GM19455 (cell line): Measurements from ENCODE around the gene BAIAP2.
"Not testable (repeated sequence)": the region's sequence is repeated elsewhere in the genome, so short reads cannot be mapped to it uniquely, and the experiment has no call there.

Experiments
- ATAC-seq: cut with Tn5 transposase; IDR thresholded peaks from one replicate; pipeline ENCODE4 v1.9.1; 2021; ENCODE audit not compliant: unreplicated experiment

The BAIAP2 gene

DNA sequence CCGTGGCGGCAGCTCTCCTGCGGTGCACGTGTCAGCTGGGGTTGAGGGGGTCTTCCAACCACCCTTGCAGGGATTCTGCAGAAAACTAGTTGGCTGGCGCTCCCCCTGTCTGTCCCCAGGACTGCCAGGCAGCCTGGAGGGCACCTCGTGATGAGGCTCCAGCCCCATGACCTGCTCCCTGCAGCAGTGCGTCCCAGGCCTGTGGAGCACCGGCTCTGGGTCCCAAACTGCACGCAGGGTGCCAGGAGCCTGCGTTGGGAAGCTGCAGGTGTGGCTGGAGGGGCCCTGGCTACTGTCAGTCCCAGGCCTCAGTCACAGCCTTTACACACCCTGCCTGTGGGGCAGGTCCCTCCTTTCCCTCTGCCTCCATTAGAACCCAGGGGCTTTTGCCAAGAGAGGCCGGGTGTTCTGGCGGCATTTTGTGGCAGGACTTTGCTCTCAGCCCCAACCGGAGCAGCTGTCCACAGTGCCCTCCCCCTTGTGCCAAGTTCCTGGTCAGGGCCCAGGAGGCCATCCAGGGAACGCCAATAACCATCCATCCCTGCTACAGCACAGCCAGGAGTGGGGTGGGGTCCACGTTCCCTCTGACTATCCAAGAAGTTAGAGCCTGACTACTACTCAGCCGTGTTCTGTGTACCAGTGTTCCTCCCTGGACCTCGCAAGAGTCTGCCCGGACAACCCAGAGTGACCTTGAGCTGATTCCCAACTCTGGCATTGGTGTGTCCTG is 34.2 kb upstream of the BAIAP2 start:
- ATAC-seq, result no peak

DNA sequence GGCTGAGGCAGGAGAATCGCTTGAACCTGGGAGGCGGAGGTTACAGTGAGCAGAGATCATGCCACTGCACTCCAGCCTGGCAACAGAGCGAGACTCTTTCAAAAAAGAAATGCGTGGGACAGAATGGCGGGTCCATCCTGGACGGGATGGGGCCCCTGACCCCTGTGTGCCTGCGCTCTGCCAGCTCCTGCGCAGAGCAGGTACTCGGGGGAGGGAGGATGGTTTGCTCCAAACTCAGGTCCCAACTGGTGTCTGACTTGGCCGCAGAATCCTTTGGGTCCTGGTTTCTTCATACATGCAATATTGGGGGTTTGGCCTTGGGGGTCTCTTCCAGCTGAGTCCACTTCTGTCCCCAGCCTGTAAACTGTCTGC is 33.0 kb upstream of the BAIAP2 start:
- no peak for ATAC-seq

GRCh38 chr17:81002409-81003361 is 32.3 kb upstream of the BAIAP2 start:
- no peak for ATAC-seq

DNA sequence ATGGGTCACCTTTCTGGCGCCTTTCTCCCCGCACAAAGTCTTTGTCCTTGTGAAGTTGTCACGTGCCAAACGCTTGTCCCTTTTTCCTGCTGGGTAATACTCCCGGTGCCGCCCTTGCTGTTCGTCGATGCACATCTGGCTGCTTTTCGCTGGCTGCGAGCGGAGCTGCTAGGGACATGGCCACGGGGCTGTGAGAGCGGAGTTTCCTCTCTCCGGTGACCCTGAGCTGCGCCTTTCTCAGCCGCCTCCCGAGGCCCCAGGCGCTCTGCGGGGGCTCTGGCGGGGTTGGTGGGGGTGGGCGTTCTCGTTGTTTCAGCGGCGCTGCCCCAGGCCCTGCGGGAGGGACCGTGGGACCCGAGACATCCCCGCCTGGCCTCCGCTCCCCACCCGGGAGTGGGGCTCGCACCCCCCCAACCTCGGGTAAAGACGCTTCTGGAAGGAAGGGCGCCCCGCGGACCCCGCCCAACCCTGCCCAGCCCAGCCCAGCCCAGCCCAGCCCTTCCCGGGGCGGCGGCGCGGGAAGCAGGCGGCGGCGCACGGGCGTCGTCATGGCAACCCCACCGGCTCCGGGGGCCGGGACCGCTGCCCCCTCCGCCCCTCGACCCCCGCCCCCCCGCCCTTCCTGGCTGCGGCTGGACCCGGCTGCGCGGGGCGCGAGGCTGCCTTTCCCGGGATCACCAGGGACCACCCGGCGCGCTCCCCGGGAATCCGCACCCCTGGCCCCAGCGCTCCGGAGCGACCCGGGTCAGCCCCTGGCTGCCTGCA is 31.1 kb upstream of the BAIAP2 start:
- ATAC-seq, result no peak

DNA sequence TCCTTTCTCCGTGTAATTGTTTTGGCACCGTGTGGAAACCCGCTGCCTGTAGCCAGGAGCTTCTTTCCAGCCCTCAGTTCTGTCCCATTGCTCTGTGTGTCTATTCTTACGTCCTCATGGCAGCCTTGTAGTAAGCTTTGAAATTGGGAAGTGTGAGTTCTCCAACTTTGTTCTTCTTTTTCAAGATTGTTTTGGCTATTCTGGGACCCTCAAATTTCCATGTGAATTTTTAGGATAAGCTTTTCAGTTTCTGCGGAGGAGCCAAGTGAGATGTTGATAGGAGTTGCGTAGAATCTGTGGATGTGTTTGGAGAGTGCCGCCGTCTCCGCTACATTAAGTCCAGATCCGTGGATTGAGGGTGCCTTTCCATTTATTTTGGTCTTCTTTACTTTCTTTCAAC is 28.1 kb upstream of the BAIAP2 start:
- ATAC-seq, result no peak

GRCh38 chr17:81008140-81008539 is 26.8 kb upstream of the BAIAP2 start:
- no peak for ATAC-seq

DNA sequence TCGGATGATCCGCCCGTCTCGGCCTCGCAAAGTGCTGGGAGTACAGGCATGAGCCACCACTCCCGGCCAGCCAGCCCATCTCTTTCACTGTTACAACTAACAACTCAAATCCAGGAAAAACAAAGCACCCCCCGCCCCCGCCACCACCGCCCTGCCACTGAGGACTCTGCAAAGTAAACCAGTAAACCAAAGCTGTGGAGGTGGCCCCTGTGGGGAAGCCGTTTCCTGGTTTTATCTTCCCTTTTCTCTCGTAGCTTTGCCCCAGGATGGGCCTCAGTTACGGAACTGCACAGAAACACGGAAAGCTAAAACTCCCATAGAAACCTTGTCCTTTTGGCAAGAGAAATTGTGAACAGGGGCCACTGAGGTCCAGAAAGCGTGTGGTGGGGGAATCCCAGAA is 25.8 kb upstream of the BAIAP2 start:
- ATAC-seq, result no peak

DNA sequence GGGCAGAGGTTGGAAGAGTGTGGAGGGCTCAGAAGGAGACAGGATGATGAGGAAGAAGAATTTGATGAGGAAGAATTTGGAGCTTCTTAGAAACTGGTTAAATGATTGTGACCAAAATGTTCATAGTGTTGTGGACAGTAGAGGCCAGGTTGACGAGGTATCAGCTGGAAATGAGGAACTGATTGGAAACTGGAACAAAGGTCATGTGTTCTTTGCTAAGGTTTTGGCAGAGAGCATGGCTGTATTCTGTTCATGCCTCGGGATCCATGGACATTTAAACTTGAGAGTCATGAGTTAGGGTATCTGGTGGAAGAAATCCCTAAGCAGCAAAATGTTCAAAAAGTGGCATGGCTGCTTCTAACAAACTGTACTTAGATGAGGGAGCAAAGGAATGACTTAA is 24.0 kb upstream of the BAIAP2 start:
- ATAC-seq, result no peak

DNA sequence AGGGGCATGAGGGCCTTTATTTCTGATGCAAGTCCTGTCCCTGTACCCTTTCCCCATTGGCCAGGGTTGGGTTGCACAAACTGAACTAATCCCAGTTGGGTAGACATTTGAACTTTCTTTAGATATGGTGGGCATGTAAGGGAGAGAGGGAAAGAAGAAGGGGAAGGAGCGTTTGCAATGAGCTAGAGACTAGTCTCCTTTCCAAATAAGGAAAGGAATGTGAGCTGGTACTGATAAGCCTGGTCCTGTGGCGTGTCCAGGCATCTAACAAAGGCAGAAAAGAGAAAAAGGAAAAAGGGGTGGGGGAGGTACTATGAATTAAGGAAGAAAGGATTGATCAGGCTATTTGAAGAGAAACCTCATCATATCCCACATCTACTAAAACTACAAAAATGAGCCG is 23.0 kb upstream of the BAIAP2 start:
- ATAC-seq, result no peak

DNA sequence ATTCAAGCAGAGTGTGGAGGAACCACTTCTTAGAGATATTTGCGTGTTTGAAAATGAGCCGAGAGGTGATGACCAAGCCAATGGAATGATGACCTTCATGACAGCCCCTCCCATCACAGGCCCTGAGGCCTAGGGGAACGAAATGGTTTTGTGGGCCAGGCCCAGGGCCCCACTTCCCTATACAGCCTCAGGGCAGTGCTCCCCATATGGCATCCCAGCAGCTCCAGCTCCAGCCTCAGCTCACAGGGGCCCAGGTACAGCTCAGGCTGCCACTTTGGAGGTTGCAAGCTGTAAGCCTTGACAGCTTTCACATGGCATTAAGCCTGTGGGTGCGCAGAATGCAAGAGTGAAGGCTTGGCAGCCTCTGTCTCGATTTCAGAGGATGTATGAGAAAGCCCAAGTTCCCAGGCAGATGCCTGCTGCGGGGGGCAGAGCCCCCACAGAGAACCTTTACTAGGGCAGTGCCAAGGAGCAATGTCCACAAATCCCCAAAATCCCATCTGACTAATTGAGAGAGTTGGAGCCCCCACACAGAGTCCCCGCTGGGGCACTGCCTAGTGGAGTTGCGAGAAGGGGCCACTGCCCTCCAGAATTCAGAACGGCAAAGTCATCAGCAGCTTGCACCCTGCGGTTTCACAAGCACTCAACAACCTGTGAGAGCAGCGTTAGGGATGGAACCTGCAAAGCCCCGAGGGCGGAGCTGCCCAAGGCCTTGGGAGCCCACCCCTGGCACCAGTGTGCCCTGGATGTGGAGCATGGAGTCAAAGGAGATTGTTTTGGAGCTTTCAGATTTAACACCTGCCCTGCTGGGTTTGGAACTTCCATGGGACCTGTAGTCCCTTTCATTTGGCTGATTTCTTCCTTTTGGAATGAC is 22.1 kb upstream of the BAIAP2 start:
- ATAC-seq, result no peak

- ATAC-seq, result no peak
These were observed 21.3 kb upstream of the BAIAP2 start for GRCh38 chr17:81013642-81014041.

DNA sequence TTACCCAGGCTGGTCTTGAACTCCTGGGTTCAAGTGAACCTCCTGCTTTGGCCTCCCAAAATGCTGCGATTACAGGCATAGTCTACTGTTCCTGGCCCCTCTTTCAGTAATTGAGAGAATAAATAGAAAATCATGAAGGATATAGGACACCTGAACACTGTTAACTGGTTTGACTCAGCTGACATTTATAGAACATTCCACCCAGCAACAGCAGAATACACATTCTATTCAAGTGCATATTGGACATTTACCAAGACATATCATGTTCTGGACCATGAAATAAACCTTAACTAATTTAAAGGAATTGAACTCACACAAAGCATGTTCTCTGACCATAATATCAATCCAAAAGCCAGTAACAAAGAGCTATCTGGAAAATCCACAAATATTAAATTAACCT is 19.8 kb upstream of the BAIAP2 start:
- ATAC-seq, result no peak

DNA sequence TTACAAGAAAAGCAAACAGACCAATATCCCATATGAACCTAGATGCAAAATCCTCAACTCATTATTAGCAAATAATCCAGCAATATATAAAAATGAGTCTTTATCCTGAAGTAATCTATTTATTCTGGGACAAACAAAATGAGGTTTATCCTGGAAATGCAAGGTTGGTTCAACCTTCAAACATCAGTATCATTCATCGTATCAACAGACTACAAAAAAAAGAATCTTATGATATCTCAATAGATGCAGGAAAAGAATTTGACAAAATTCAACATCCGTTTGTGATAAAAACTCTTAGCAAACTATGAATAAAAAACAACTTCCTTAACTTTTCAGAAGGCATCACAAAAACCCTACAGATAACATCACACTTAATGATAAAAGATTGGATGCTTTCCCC is 18.4 kb upstream of the BAIAP2 start:
- ATAC-seq, result no peak

GRCh38 chr17:81017330-81017729 is 17.6 kb upstream of the BAIAP2 start:
- ATAC-seq, result not testable (repeated sequence)

GRCh38 chr17:81018044-81018802 is 16.7 kb upstream of the BAIAP2 start:
- no peak for ATAC-seq

- no peak for ATAC-seq
These were observed 15.1 kb upstream of the BAIAP2 start for GRCh38 chr17:81019563-81020442.

DNA sequence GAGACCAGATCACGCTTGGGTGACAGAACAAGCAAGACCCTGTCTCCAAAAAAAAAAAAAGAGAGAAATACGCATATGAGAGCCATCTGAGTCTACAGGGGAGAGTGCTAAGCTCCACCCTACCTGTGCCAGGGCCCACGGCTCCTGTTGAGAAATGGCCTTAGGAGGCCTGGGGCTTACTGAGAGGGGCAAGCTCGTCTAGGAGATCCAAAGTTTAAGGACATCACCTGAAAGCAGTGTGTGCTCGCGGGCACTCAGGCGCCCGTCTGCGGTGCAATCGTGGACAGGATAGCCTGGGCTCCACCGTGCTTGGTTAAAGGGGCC is 14.5 kb upstream of the BAIAP2 start:
- no peak for ATAC-seq

- no peak for ATAC-seq
These were observed 14.0 kb upstream of the BAIAP2 start for GRCh38 chr17:81020767-81021497.
